Measurements from ENCODE around the gene C1orf159.

GRCh38 chr1:1033009-1033587, 82.8 kb downstream of the C1orf159 start:
- peak; percentile 48 to 81 (median 76) for TF ChIP-seq CTCF (IDR thresholded peaks at IDR 0.05)
- no peak for TF ChIP-seq POLR2A (IDR thresholded peaks at IDR 0.05)

Measured in esophagus squamous epithelium (tissue), 4 donors.